ENCODE results near the gene CAMTA1. TPM values are rescaled to one million over a fixed set of nuclear protein-coding genes. Genes with fewer than 3 reads are reported as not detected.

The CAMTA1 gene
- total RNA-seq, 1 donor from 2014 or later = 77.6 TPM

GRCh38 chr1:7352364-7352763, 567.1 kb downstream of the CAMTA1 start:
- Histone ChIP-seq H3K36me3 (ENCODE audit: insufficient read depth, low read length) (no peaks in the 10 kb centered on the region), H2AFZ (ENCODE audit: low read depth, low read length) (no peak overlapping the region), H3K4me1 (ENCODE audit: insufficient read depth, low read length) (no peaks in the 10 kb centered on the region), H3K9ac (ENCODE audit: low read length) (no peak overlapping the region), H3K4me3 (ENCODE audit: insufficient read depth, low read depth, low read length) (no peak overlapping the region), H3K4me2 (ENCODE audit: low read length) (no peak overlapping the region), H4K20me1 (ENCODE audit: insufficient read depth, low read length) (no peaks in the 10 kb centered on the region), H3K27me3 (ENCODE audit: insufficient read depth, low read length) (no peaks in the 10 kb centered on the region), H3K79me2 (ENCODE audit: insufficient read depth, low read length) (no peaks in the 10 kb centered on the region), H3K9me3 (ENCODE audit: insufficient read depth, low read depth, low read length) (no peaks in the 10 kb centered on the region), H3K27ac (ENCODE audit: low read depth, low read length) (no peak overlapping the region)
- FAIRE-seq (no peak), DNase-seq (ENCODE audit: low read depth) (no peak)
- no peak overlapping the region for H3K27ac Mint-ChIP-seq (ENCODE audit: unreplicated experiment)
- TF ChIP-seq, protein P1, sequence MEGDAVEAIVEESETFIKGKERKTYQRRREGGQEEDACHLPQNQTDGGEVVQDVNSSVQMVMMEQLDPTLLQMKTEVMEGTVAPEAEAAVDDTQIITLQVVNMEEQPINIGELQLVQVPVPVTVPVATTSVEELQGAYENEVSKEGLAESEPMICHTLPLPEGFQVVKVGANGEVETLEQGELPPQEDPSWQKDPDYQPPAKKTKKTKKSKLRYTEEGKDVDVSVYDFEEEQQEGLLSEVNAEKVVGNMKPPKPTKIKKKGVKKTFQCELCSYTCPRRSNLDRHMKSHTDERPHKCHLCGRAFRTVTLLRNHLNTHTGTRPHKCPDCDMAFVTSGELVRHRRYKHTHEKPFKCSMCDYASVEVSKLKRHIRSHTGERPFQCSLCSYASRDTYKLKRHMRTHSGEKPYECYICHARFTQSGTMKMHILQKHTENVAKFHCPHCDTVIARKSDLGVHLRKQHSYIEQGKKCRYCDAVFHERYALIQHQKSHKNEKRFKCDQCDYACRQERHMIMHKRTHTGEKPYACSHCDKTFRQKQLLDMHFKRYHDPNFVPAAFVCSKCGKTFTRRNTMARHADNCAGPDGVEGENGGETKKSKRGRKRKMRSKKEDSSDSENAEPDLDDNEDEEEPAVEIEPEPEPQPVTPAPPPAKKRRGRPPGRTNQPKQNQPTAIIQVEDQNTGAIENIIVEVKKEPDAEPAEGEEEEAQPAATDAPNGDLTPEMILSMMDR (IDR thresholded peaks at IDR 0.05; ENCODE audit: insufficient read depth, low read depth, low read length) = no peak
- TF ChIP-seq EZH2 (IDR thresholded peaks at IDR 0.05; ENCODE audit: insufficient read depth, low read length) = no peak
- H3K36me3 Mint-ChIP-seq (ENCODE audit: low read depth, unreplicated experiment) = no peaks in the 10 kb centered on the region
- no peaks in the 10 kb centered on the region for H3K4me1 Mint-ChIP-seq (ENCODE audit: low read depth, unreplicated experiment)
- H3K27me3 Mint-ChIP-seq (ENCODE audit: low read depth, unreplicated experiment) = peaks cover 42% of the 10 kb centered on the region
- no peak overlapping the region for H3K4me3 Mint-ChIP-seq (ENCODE audit: unreplicated experiment)
- peaks cover 1% of the 10 kb centered on the region for H3K9me3 Mint-ChIP-seq (ENCODE audit: unreplicated experiment)

DNA sequence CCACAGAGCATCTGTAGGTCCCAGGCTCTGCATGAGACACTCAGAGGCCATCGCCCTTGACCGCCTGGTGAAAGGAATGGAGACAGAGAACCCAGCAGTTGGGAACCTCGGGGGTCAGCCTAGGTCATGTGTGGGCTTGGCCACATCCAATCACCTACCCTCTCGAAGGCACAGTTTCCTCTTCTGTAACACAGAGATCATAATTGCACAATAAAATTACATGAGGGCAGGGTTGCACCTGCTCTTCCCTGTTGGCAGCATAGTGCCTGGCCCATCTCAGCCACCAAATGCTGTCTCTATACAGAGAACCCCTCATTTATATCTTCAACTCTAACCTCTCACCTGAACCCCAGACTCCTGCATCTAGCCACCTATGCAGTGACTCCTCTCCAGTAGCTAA, 567.7 kb downstream of the CAMTA1 start:
- FAIRE-seq = no peak
- H3K27ac Mint-ChIP-seq (ENCODE audit: unreplicated experiment) = no peak overlapping the region

GRCh38 chr1:7355646-7356045, 570.4 kb downstream of the CAMTA1 start:
- Histone ChIP-seq H3K36me3 (ENCODE audit: insufficient read depth, low read length) (no peaks in the 10 kb centered on the region), H3K79me2 (ENCODE audit: insufficient read depth, low read length) (no peaks in the 10 kb centered on the region), H3K4me2 (ENCODE audit: low read length) (no peak overlapping the region), H3K9me3 (ENCODE audit: insufficient read depth, low read depth, low read length) (no peaks in the 10 kb centered on the region), H3K9ac (ENCODE audit: low read length) (no peak overlapping the region), H3K27ac (ENCODE audit: low read depth, low read length) (no peak overlapping the region), H3K4me3 (ENCODE audit: insufficient read depth, low read depth, low read length) (no peak overlapping the region), H2AFZ (ENCODE audit: low read depth, low read length) (no peak overlapping the region), H4K20me1 (ENCODE audit: insufficient read depth, low read length) (no peaks in the 10 kb centered on the region), H3K4me1 (ENCODE audit: insufficient read depth, low read length) (no peaks in the 10 kb centered on the region), H3K27me3 (ENCODE audit: insufficient read depth, low read length) (no peaks in the 10 kb centered on the region)
- peaks cover 19% of the 10 kb centered on the region for H3K27me3 Mint-ChIP-seq (ENCODE audit: low read depth, unreplicated experiment)
- no peak overlapping the region for H3K4me3 Mint-ChIP-seq (ENCODE audit: unreplicated experiment)
- H3K36me3 Mint-ChIP-seq (ENCODE audit: low read depth, unreplicated experiment) = peaks cover 4% of the 10 kb centered on the region
- H3K27ac Mint-ChIP-seq (ENCODE audit: unreplicated experiment) = no peak overlapping the region
- FAIRE-seq (no peak), DNase-seq (ENCODE audit: low read depth) (no peak)
- H3K4me1 Mint-ChIP-seq (ENCODE audit: low read depth, unreplicated experiment) = no peaks in the 10 kb centered on the region
- peaks cover 1% of the 10 kb centered on the region for H3K9me3 Mint-ChIP-seq (ENCODE audit: unreplicated experiment)
- TF ChIP-seq EZH2 (IDR thresholded peaks at IDR 0.05; ENCODE audit: insufficient read depth, low read length) = no peak
- TF ChIP-seq, protein P1 (IDR thresholded peaks at IDR 0.05; ENCODE audit: insufficient read depth, low read depth, low read length) = no peak

More for the DNA sequence above, 567.7 kb downstream of the CAMTA1 start:
- no peak overlapping the region for H3K4me3 Mint-ChIP-seq (ENCODE audit: unreplicated experiment)
- DNase-seq (ENCODE audit: low read depth) = no peak
- Histone ChIP-seq H3K4me1 (ENCODE audit: insufficient read depth, low read length) (no peaks in the 10 kb centered on the region), H3K9me3 (ENCODE audit: insufficient read depth, low read depth, low read length) (no peaks in the 10 kb centered on the region), H2AFZ (ENCODE audit: low read depth, low read length) (no peak overlapping the region), H4K20me1 (ENCODE audit: insufficient read depth, low read length) (no peaks in the 10 kb centered on the region), H3K27me3 (ENCODE audit: insufficient read depth, low read length) (no peaks in the 10 kb centered on the region), H3K36me3 (ENCODE audit: insufficient read depth, low read length) (no peaks in the 10 kb centered on the region), H3K9ac (ENCODE audit: low read length) (no peak overlapping the region), H3K4me2 (ENCODE audit: low read length) (no peak overlapping the region), H3K27ac (ENCODE audit: low read depth, low read length) (no peak overlapping the region), H3K4me3 (ENCODE audit: insufficient read depth, low read depth, low read length) (no peak overlapping the region), H3K79me2 (ENCODE audit: insufficient read depth, low read length) (no peaks in the 10 kb centered on the region)
- no peak for TF ChIP-seq EZH2 (IDR thresholded peaks at IDR 0.05; ENCODE audit: insufficient read depth, low read length)
- TF ChIP-seq, protein P1 (IDR thresholded peaks at IDR 0.05; ENCODE audit: insufficient read depth, low read depth, low read length) = no peak
- peaks cover 1% of the 10 kb centered on the region for H3K9me3 Mint-ChIP-seq (ENCODE audit: unreplicated experiment)
- H3K4me1 Mint-ChIP-seq (ENCODE audit: low read depth, unreplicated experiment) = no peaks in the 10 kb centered on the region
- H3K27me3 Mint-ChIP-seq (ENCODE audit: low read depth, unreplicated experiment) = peaks cover 36% of the 10 kb centered on the region
- H3K36me3 Mint-ChIP-seq (ENCODE audit: low read depth, unreplicated experiment) = no peaks in the 10 kb centered on the region

All from astrocyte (in vitro differentiated cells and primary cell).